Natural killer cell (primary cell): ENCODE results near the gene DGKD. TPM values are rescaled to one million over a fixed set of nuclear protein-coding genes. Genes with fewer than 3 reads are reported as not detected.

Experiments
- ATAC-seq, 3 donors: fragments of 150-1000 bp in 2 of 3; fragments of 200-7000 bp in 1 of 3; cut with Tn5 transposase; 1 replicate in 1 of 3; 2 replicates in 2 of 3; pipeline ENCODE4 v1.10.0; 2021; ENCODE audit warnings: mild to moderate bottlenecking in 2 of 3, moderate library complexity in 2 of 3
- DNase-seq, 2 donors: peaks; one replicate each; pipeline versions ENCODE4 v3.0.0 to v3.0.0-alpha.2; 2013 to 2021; ENCODE audit warnings: mixed read lengths in 1 of 2
- H3K27ac ChIP-seq: one replicate; pipeline ENCODE4 v1.5.1; 2013; ENCODE audit warnings: mild to moderate bottlenecking, low read length
- H3K27me3 ChIP-seq: one replicate; pipeline ENCODE4 v1.6.1; 2013; ENCODE audit warnings: low read length; ENCODE audit not compliant: control insufficient read depth, insufficient read depth
- H3K36me3 ChIP-seq: one replicate; pipeline ENCODE4 v1.6.1; 2013; ENCODE audit warnings: low read length; ENCODE audit not compliant: control insufficient read depth, insufficient read depth
- H3K4me1 ChIP-seq: one replicate; pipeline ENCODE4 v1.6.1; 2013; ENCODE audit warnings: low read length; ENCODE audit not compliant: control insufficient read depth, insufficient read depth
- H3K4me3 ChIP-seq: one replicate; pipeline ENCODE4 v1.5.1; 2013; ENCODE audit warnings: low read length
- H3K9me3 ChIP-seq: one replicate; pipeline ENCODE4 v1.6.1; 2013; ENCODE audit warnings: low read length; ENCODE audit not compliant: control insufficient read depth, insufficient read depth
- H3K27ac Mint-ChIP-seq, 2 donors: one replicate each; pipeline ENCODE4 v1.8.0; 2022; ENCODE audit warnings: mild to moderate bottlenecking in 2 of 2, mixed read lengths in 2 of 2, moderate library complexity in 1 of 2
- H3K27me3 Mint-ChIP-seq, 2 donors: one replicate each; pipeline ENCODE4 v1.8.0; 2022; ENCODE audit warnings: low read depth in 2 of 2, mixed read lengths in 2 of 2
- H3K36me3 Mint-ChIP-seq: one replicate; pipeline ENCODE4 v1.8.0; 2022; ENCODE audit warnings: mixed read lengths
- H3K4me1 Mint-ChIP-seq, 2 donors: one replicate each; pipeline ENCODE4 v1.8.0; 2022; ENCODE audit warnings: mixed read lengths in 2 of 2
- H3K4me3 Mint-ChIP-seq: one replicate; pipeline ENCODE4 v1.8.0; 2022; ENCODE audit warnings: mild to moderate bottlenecking, moderate library complexity, mixed read lengths
- H3K9me3 Mint-ChIP-seq, 2 donors: one replicate each; pipeline ENCODE4 v1.8.0; 2022; ENCODE audit warnings: mixed read lengths in 2 of 2
- CTCF ChIP-seq: fragments of 200-600 bp; IDR thresholded peaks from one replicate; pipeline ENCODE4 v1.8.0; 2022; ENCODE audit warnings: antibody characterized with exemption
- WGBS: methylation state at CpG from one replicate; pipeline ENCODE4 v1.1.7; 2013; ENCODE audit warnings: missing lambda C conversion rate; ENCODE audit not compliant: insufficient coverage; 5-methylcytosine and 5-hydroxymethylcytosine counted together
- intact Hi-C: fragments of 100-400 bp; cut with micrococcal nuclease; formaldehyde crosslinking; loops from one replicate; pipeline ENCODE4 v1.14.2; 2022
- total RNA-seq, 4 donors: library from RNA; stranded (reverse); fragments of 120-200 nt in 1 of 4; gene quantifications; one replicate each; pipeline versions ENCODE4 v1.2.3 to v1.2.4, GENCODE V29; 2013 to 2022

Gene DGKD
- total RNA-seq, 3 donors from 2014 or later (not counting 1 experiment from before 2014, with no cell fraction given) = 299 to 456 (median 329) TPM

DNA sequence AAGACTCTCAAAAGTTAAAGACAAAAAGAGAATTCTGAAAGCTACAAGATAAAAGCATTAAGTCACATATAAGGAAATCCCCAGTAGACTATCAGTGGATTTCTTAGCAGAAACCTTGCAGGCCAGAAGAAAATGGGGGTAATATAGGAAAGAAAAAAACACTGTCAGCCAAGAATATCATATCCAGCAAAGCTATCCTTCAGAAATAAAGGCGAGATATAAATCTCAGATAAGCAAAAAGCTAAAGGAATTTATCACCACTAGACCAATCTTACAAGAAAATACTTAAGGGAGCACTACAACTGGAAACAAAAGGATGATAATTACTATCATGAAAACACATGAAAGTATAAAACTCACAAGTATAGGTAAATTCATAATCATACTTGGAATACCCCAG lies 149.2 kb downstream of the DGKD start:
- Mint-ChIP-seq H3K4me1 (peaks cover 5% of the 10 kb centered on the region in 2 donors), H3K4me3 (no peak overlapping the region), H3K27ac (no peak overlapping the region), H3K9me3 (peaks cover 6 to 15% of the 10 kb centered on the region in 2 donors), H3K36me3 (peaks cover 32% of the 10 kb centered on the region), H3K27me3 (no peaks in the 10 kb centered on the region)
- H3K27me3 ChIP-seq = no peaks in the 10 kb centered on the region
- WGBS = no CpG with 5 or more reads among the region's 1 CpG
- no peak overlapping the region for H3K27ac ChIP-seq
- H3K4me3 ChIP-seq = no peak overlapping the region
- ATAC-seq = no peak
- intact Hi-C loops = no loop called here
- no peaks in the 10 kb centered on the region for H3K4me1 ChIP-seq
- no peak for TF ChIP-seq CTCF
- H3K9me3 ChIP-seq = peaks cover 5% of the 10 kb centered on the region
- H3K36me3 ChIP-seq = peaks cover 4% of the 10 kb centered on the region
- DNase-seq = no peak

GRCh38 chr2:233503947-233504637 lies 149.8 kb downstream of the DGKD start:
- peaks cover 4% of the 10 kb centered on the region for H3K36me3 ChIP-seq
- peaks cover 6 to 15% of the 10 kb centered on the region in 2 donors for H3K9me3 Mint-ChIP-seq
- H3K27me3 ChIP-seq = no peaks in the 10 kb centered on the region
- peaks cover 32% of the 10 kb centered on the region for H3K36me3 Mint-ChIP-seq
- no peak overlapping the region for H3K4me3 ChIP-seq
- intact Hi-C loops = no loop called here
- no peak overlapping the region for H3K27ac Mint-ChIP-seq
- H3K9me3 ChIP-seq = peaks cover 5% of the 10 kb centered on the region
- peaks cover 5% of the 10 kb centered on the region in 2 donors for H3K4me1 Mint-ChIP-seq
- no CpG with 5 or more reads among the region's 1 CpG for WGBS
- no peak for TF ChIP-seq CTCF
- H3K27ac ChIP-seq = no peak overlapping the region
- ATAC-seq (no peak), DNase-seq (no peak)
- no peaks in the 10 kb centered on the region for H3K4me1 ChIP-seq
- H3K4me3 Mint-ChIP-seq = no peak overlapping the region
- no peaks in the 10 kb centered on the region for H3K27me3 Mint-ChIP-seq

DNA sequence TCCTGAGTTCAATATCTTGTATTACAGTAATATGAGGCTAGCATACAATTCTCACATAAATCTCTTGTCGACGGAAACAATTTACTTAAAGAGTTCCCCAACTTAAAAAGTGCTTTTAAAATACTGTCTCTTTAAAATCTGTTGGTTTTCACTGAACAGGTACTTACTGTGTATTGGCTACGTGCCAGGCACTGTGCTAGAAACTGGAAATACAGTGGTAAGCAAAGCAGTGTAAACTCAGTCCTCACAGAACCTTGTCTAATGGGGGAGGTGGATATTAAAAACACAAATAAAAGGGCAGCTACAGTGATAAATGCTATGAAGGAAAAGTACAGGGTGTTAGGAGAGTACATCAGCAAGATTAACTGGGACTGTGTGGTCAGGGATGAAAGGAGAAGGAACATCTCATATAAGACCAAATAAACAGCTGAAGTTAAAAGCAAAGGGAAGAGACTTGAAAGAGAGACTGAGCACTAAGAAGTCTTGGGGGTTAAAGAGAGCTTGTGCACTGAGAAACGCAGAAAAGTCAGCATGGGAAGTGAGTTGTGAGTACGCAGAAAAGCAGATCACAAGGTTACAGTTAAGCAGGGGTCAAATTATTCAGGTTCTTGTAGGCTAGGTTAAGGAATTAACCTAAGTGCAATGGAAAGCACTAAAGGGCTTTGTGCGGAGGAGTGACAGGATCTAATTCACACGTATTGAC lies 159.8 kb downstream of the DGKD start:
- Histone ChIP-seq H3K9me3 (no peaks in the 10 kb centered on the region), H3K4me1 (no peaks in the 10 kb centered on the region), H3K27ac (no peak overlapping the region), H3K36me3 (peaks cover 3% of the 10 kb centered on the region), H3K27me3 (no peaks in the 10 kb centered on the region), H3K4me3 (no peak overlapping the region)
- no peak overlapping the region for H3K4me3 Mint-ChIP-seq
- H3K4me1 Mint-ChIP-seq = no peaks in the 10 kb centered on the region
- no peak overlapping the region for H3K27ac Mint-ChIP-seq
- intact Hi-C loops = no loop called here
- TF ChIP-seq CTCF = no peak
- H3K27me3 Mint-ChIP-seq = no peaks in the 10 kb centered on the region
- H3K9me3 Mint-ChIP-seq = no peaks in the 10 kb centered on the region
- peaks cover 8% of the 10 kb centered on the region for H3K36me3 Mint-ChIP-seq
- ATAC-seq (no peak), DNase-seq (no peak)
- WGBS = 87% methylated on average over 7 of the region's 7 CpGs
